Measurements from ENCODE around the gene IFIT3. TPM values are rescaled to one million over a fixed set of nuclear protein-coding genes. Genes with fewer than 3 reads are reported as not detected.

Gene IFIT3
- total RNA-seq, 1 donor from 2014 or later, result 0.26 TPM

GRCh38 chr10:89355394-89355931, 27.7 kb downstream of the IFIT3 start:
- DNase-seq (ENCODE audit: low read depth), result peak; percentile 32
- no peak for TF ChIP-seq CTCF (IDR thresholded peaks at IDR 0.05; ENCODE audit: insufficient read depth, low read length, severe bottlenecking)
- FAIRE-seq, result no peak
- Histone ChIP-seq H3K4me3 (ENCODE audit: low read depth, low read length) (no peak overlapping the region), H3K36me3 (ENCODE audit: control insufficient read depth, insufficient read depth, low read length) (no peaks in the 10 kb centered on the region), H3K27me3 (ENCODE audit: control insufficient read depth, insufficient read depth, low read length) (no peaks in the 10 kb centered on the region)

GRCh38 chr10:89357096-89357495, 29.3 kb downstream of the IFIT3 start:
- no peaks in the 10 kb centered on the region for H3K27me3 ChIP-seq (ENCODE audit: control insufficient read depth, insufficient read depth, low read length)
- no peak for DNase-seq (ENCODE audit: low read depth)
- no peak for TF ChIP-seq CTCF (IDR thresholded peaks at IDR 0.05; ENCODE audit: insufficient read depth, low read length, severe bottlenecking)
- H3K4me3 ChIP-seq (ENCODE audit: low read depth, low read length), result no peak overlapping the region
- no peak for FAIRE-seq
- H3K36me3 ChIP-seq (ENCODE audit: control insufficient read depth, insufficient read depth, low read length), result no peaks in the 10 kb centered on the region

GRCh38 chr10:89357975-89358374, 30.2 kb downstream of the IFIT3 start:
- no peak for DNase-seq (ENCODE audit: low read depth)
- Histone ChIP-seq H3K4me3 (ENCODE audit: low read depth, low read length) (no peak overlapping the region), H3K36me3 (ENCODE audit: control insufficient read depth, insufficient read depth, low read length) (no peaks in the 10 kb centered on the region), H3K27me3 (ENCODE audit: control insufficient read depth, insufficient read depth, low read length) (no peaks in the 10 kb centered on the region)
- TF ChIP-seq CTCF (IDR thresholded peaks at IDR 0.05; ENCODE audit: insufficient read depth, low read length, severe bottlenecking), result no peak
- no peak for FAIRE-seq

- Histone ChIP-seq H3K27me3 (ENCODE audit: control insufficient read depth, insufficient read depth, low read length) (no peaks in the 10 kb centered on the region), H3K36me3 (ENCODE audit: control insufficient read depth, insufficient read depth, low read length) (no peaks in the 10 kb centered on the region), H3K4me3 (ENCODE audit: low read depth, low read length) (no peak overlapping the region)
- no peak for TF ChIP-seq CTCF (IDR thresholded peaks at IDR 0.05; ENCODE audit: insufficient read depth, low read length, severe bottlenecking)
- DNase-seq (ENCODE audit: low read depth), result no peak
- no peak for FAIRE-seq
Observed at GRCh38 chr10:89360157-89360556, 32.4 kb downstream of the IFIT3 start.

GRCh38 chr10:89362929-89363328, 35.1 kb downstream of the IFIT3 start:
- Histone ChIP-seq H3K4me3 (ENCODE audit: low read depth, low read length) (no peak overlapping the region), H3K27me3 (ENCODE audit: control insufficient read depth, insufficient read depth, low read length) (no peaks in the 10 kb centered on the region), H3K36me3 (ENCODE audit: control insufficient read depth, insufficient read depth, low read length) (no peaks in the 10 kb centered on the region)
- DNase-seq (ENCODE audit: low read depth) (no peak), FAIRE-seq (no peak)
- TF ChIP-seq CTCF (IDR thresholded peaks at IDR 0.05; ENCODE audit: insufficient read depth, low read length, severe bottlenecking), result no peak

Measured in bronchial epithelial cell (primary cell).